Measurements from ENCODE around the gene SHPK. TPM values are rescaled to one million over a fixed set of nuclear protein-coding genes. Genes with fewer than 3 reads are reported as not detected.

SHPK gene
- total and polyA plus RNA-seq, 9 of the 15 experiments (the other 6 are each of a cell fraction or from before 2014, with no cell fraction given), result 2.5 to 16.3 (median 11.8) TPM

DNA sequence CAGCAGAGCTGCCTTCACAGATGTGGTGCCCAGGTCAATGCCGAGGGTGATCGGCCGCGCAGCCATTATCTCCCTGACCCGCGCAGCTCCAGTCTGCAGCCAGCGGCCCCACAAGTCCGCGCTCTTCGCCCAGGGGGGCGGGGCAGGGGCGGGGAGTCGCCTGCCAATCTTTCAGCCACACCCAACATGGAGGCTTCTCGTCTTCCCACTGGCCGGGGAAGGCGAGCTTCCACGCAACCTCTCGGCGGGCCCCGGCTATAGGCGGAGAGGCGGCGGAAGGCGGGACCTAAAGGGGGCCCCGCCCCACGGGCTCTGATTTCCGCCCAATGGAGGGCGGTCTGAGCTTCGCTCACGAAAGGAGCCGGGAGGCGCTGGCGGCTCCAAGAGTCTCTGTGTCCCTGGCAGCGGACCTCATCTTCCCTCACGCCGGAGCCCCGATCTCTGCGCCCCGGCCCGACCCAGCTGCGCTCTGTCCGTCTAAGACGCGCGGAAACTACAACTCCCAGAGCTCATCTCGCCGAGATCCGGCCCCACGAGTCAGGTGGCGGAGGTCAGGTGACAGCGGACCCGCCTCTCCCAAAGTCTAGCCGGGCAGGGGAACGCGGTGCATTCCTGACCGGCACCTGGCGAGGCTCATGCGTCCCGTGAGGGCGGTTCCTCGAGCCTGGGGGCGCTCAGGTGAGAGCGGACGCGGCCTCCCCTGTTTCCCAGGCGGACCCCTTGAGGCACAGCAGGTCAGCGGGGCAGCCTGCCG lies at the start of gene SHPK, which contains the start of gene CTNS (continued):
- TF ChIP-seq TCFL5 (CRISPR knock-in tag; conservative IDR thresholded peaks at IDR 0.05) (no peak), RHOXF2B (CRISPR knock-in tag; conservative IDR thresholded peaks at IDR 0.05) (no peak), FOS (IDR thresholded peaks at IDR 0.05; ENCODE audit: extremely low read depth, insufficient read length) (peak; percentile 36), CREB1 (IDR thresholded peaks at IDR 0.05) (0 out of 2 replicates have a peak, but pooled peaks have one; percentile 29), CREB1 (CRISPR knock-in tag; IDR thresholded peaks at IDR 0.05) (0 out of 2 replicates have a peak, but pooled peaks have one; percentile 33), CBFB (CRISPR knock-in tag; IDR thresholded peaks at IDR 0.05) (no peak), HOXB6 (CRISPR knock-in tag; IDR thresholded peaks at IDR 0.05; ENCODE audit: borderline replicate concordance) (no peak), HDAC8 (tag; IDR thresholded peaks at IDR 0.05) (no peak), GTF2E2 (tag; IDR thresholded peaks at IDR 0.05) (no peak), SMAD4 (CRISPR knock-in tag; conservative IDR thresholded peaks at IDR 0.05) (peak; percentile 52), HEY1 (CRISPR knock-in tag; IDR thresholded peaks at IDR 0.05; ENCODE audit: borderline replicate concordance) (no peak), ZKSCAN3 (CRISPR knock-in tag; IDR thresholded peaks at IDR 0.05) (no peak), KHSRP (IDR thresholded peaks at IDR 0.05) (no peak), SMARCC2 (IDR thresholded peaks at IDR 0.05; ENCODE audit: low read depth) (no peak), MEIS2 (IDR thresholded peaks at IDR 0.05; ENCODE audit: partially characterized antibody) (peak; percentile 40), JUNB (CRISPR knock-in tag; conservative IDR thresholded peaks at IDR 0.05) (no peak), PHB (CRISPR knock-in tag; IDR thresholded peaks at IDR 0.05) (no peak), TCF3 (CRISPR knock-in tag; IDR thresholded peaks at IDR 0.05) (no peak), KLF13 (tag; IDR thresholded peaks at IDR 0.05; ENCODE audit: borderline replicate concordance, low read depth) (0 out of 2 replicates have a peak, but pooled peaks have one; percentile 39)
- TF ChIP-seq, protein P1, sequence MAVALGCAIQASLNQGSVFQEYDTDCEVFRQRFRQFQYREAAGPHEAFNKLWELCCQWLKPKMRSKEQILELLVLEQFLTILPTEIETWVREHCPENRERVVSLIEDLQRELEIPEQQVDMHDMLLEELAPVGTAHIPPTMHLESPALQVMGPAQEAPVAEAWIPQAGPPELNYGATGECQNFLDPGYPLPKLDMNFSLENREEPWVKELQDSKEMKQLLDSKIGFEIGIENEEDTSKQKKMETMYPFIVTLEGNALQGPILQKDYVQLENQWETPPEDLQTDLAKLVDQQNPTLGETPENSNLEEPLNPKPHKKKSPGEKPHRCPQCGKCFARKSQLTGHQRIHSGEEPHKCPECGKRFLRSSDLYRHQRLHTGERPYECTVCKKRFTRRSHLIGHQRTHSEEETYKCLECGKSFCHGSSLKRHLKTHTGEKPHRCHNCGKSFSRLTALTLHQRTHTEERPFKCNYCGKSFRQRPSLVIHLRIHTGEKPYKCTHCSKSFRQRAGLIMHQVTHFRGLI (CRISPR knock-in tag; IDR thresholded peaks at IDR 0.05), result no peak
- TF ChIP-seq, protein P2, sequence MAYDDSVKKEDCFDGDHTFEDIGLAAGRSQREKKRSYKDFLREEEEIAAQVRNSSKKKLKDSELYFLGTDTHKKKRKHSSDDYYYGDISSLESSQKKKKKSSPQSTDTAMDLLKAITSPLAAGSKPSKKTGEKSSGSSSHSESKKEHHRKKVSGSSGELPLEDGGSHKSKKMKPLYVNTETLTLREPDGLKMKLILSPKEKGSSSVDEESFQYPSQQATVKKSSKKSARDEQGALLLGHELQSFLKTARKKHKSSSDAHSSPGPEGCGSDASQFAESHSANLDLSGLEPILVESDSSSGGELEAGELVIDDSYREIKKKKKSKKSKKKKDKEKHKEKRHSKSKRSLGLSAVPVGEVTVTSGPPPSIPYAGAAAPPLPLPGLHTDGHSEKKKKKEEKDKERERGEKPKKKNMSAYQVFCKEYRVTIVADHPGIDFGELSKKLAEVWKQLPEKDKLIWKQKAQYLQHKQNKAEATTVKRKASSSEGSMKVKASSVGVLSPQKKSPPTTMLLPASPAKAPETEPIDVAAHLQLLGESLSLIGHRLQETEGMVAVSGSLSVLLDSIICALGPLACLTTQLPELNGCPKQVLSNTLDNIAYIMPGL (CRISPR knock-in tag; IDR thresholded peaks at IDR 0.05), result no peak
- TF ChIP-seq, protein P3, sequence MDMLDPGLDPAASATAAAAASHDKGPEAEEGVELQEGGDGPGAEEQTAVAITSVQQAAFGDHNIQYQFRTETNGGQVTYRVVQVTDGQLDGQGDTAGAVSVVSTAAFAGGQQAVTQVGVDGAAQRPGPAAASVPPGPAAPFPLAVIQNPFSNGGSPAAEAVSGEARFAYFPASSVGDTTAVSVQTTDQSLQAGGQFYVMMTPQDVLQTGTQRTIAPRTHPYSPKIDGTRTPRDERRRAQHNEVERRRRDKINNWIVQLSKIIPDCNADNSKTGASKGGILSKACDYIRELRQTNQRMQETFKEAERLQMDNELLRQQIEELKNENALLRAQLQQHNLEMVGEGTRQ (CRISPR knock-in tag; IDR thresholded peaks at IDR 0.05), result peak; percentile 100
- TF ChIP-seq, protein P4, sequence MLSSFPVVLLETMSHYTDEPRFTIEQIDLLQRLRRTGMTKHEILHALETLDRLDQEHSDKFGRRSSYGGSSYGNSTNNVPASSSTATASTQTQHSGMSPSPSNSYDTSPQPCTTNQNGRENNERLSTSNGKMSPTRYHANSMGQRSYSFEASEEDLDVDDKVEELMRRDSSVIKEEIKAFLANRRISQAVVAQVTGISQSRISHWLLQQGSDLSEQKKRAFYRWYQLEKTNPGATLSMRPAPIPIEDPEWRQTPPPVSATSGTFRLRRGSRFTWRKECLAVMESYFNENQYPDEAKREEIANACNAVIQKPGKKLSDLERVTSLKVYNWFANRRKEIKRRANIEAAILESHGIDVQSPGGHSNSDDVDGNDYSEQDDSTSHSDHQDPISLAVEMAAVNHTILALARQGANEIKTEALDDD (IDR thresholded peaks at IDR 0.05), result no peak
- TF ChIP-seq, protein P5, sequence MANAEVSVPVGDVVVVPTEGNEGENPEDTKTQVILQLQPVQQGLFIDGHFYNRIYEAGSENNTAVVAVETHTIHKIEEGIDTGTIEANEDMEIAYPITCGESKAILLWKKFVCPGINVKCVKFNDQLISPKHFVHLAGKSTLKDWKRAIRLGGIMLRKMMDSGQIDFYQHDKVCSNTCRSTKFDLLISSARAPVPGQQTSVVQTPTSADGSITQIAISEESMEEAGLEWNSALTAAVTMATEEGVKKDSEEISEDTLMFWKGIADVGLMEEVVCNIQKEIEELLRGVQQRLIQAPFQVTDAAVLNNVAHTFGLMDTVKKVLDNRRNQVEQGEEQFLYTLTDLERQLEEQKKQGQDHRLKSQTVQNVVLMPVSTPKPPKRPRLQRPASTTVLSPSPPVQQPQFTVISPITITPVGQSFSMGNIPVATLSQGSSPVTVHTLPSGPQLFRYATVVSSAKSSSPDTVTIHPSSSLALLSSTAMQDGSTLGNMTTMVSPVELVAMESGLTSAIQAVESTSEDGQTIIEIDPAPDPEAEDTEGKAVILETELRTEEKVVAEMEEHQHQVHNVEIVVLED (CRISPR knock-in tag; IDR thresholded peaks at IDR 0.05), result no peak

All from K562 (cell line).